K562 (cell line): ENCODE measurements around the gene PITHD1. TPM values are rescaled to one million over a fixed set of nuclear protein-coding genes. Genes with fewer than 3 reads are reported as not detected.

Source experiments
- ARID1B ChIP-seq: fragments of 450-650 bp; IDR thresholded peaks from 2 replicates; pipeline ENCODE4 v1.6.1; 2016; ENCODE audit warnings: antibody characterized with exemption, mild to moderate bottlenecking, inconsistent platforms
- CHAMP1 ChIP-seq: fragments of 450-650 bp; IDR thresholded peaks from 2 replicates; pipeline ENCODE4 v1.6.1; 2016; ENCODE audit warnings: mild to moderate bottlenecking
- CHD4 ChIP-seq: fragments of 200-600 bp; sonication (generic); IDR thresholded peaks from 3 replicates; pipeline ENCODE4 v1.6.1; 2012; ENCODE audit warnings: low read depth, mild to moderate bottlenecking, mixed read lengths, low read length, inconsistent platforms; ENCODE audit not compliant: insufficient read depth, insufficient replicate concordance, poor library complexity, severe bottlenecking
- DDX20 ChIP-seq: fragments of 450-650 bp; IDR thresholded peaks from 2 replicates; pipeline ENCODE4 v1.6.1; 2016; ENCODE audit warnings: missing genetic modification characterization, low read depth, mild to moderate bottlenecking, missing compliant biosample characterization, moderate library complexity
- JUND ChIP-seq, 2 experiments: IDR thresholded peaks; 2 replicates in 1 of 2; 3 replicates in 1 of 2; pipeline ENCODE4 v1.6.1; 2011; ENCODE audit warnings: borderline replicate concordance in 2 of 2, low read depth in 2 of 2, low read length in 2 of 2, improper control_type of control experiment in 1 of 2, missing biosample characterization in 1 of 2, missing genetic modification characterization in 1 of 2, missing genetic modification reagents in 1 of 2
- KAT2B ChIP-seq: IDR thresholded peaks from one replicate; pipeline ENCODE4 v1.6.1; 2012; ENCODE audit warnings: low read depth, mild to moderate bottlenecking, control low read depth, inconsistent platforms, low read length, moderate library complexity
- KHSRP ChIP-seq: fragments of 450-650 bp; IDR thresholded peaks from 2 replicates; pipeline ENCODE4 v1.6.1; 2017
- LARP7 ChIP-seq: fragments of 450-650 bp; IDR thresholded peaks from 2 replicates; pipeline ENCODE4 v1.6.1; 2016
- MAFF ChIP-seq: IDR thresholded peaks from 2 replicates; pipeline ENCODE4 v1.6.1; 2012; ENCODE audit warnings: low read length, improper control_type of control experiment
- TBP ChIP-seq: optimal IDR thresholded peaks from 2 replicates; pipeline ENCODE3; 2011; ENCODE audit warnings: low read depth, low read length, improper control_type of control experiment
- ZBTB12 ChIP-seq: fragments of 250-450 bp; sonication (Bioruptor Pico); IDR thresholded peaks from 2 replicates; pipeline ENCODE4 v1.4.0; 2020
- ZFX ChIP-seq: sonication (generic); formaldehyde crosslinking; IDR thresholded peaks from 2 replicates; pipeline ENCODE4 v1.8.0; 2022; ENCODE audit warnings: mild to moderate bottlenecking, missing genetic modification reagents, moderate library complexity
- ZNF407 ChIP-seq: fragments of 450-650 bp; IDR thresholded peaks from 2 replicates; pipeline ENCODE4 v1.6.1; 2016; ENCODE audit warnings: low read depth
- polyA plus RNA-seq, 8 experiments: library from polyadenylated mRNA; depleted of rRNA in 4 of 8; stranded (reverse) in 5 of 8; unstranded in 3 of 8; fragments of >200 nt; fragmentation: Nextera tagmentation in 2 of 8; fragmentation: Illumina TruSeq in 1 of 8; extraction: Ambion mirVana in 2 of 8; extraction: Trizol in 1 of 8; gene quantifications; 2 replicates each; pipeline versions ENCODE4 v1.2.1 to v1.2.3, GENCODE V29; 2011 to 2014; ENCODE audit warnings: inconsistent platforms in 1 of 8, missing spikeins in 1 of 8
- total RNA-seq, 7 experiments: library from RNA; depleted of rRNA in 6 of 7; stranded (reverse); fragments of >200 nt in 6 of 7; fragmentation: Illumina TruSeq in 2 of 7; extraction: Trizol in 2 of 7; gene quantifications; 2 replicates each; pipeline versions ENCODE4 v1.2.1 to v1.2.3, GENCODE V29; 2011 to 2021; ENCODE audit warnings: low replicate concordance in 1 of 7

PITHD1 gene
- total and polyA plus RNA-seq, 9 of the 15 experiments (the other 6 are each of a cell fraction or from before 2014, with no cell fraction given), result 46.5 to 175 (median 149) TPM

DNA sequence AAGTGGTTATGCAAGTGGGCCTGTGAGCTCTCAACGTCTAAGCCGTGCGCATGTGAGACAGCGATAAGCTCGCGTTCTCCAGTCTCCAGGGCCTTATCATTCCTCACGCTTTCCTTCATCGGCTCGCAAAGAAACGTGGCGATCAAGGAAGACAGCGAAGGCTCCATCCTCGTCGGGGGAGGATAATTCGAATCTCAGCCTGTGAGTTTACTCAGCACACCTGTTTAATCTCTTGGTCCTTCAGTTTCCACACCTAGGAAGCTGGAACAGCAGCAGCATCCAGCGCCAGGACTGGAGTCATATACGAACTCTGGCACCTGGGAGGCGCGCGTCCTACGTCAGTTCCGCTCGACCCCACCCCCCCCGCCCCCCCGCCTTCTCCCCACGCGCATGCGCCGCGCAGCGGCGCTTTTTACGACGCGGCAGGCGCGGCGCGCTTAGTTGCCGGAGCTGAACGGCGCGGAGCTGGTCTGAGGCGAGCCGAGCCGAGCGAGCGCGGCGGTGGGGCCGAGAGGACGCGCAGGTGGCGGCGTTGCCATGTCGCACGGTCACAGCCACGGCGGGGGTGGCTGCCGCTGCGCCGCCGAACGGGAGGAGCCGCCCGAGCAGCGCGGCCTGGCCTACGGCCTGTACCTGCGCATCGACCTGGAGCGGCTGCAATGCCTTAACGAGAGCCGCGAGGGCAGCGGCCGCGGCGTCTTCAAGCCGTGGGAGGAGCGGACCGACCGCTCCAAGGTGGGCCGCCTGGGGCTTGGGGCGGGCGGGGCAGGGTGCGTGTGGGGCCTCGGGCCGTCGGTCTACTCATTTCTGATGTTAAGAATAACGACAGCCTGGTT lies at the start of gene PITHD1 (continued):
- peak; percentile 73 for TF ChIP-seq ZBTB12 (CRISPR knock-in tag)
- TF ChIP-seq LARP7, result no peak
- TF ChIP-seq CHAMP1, result peak; percentile 8; the same call in 1 of the 2 replicates
- TF ChIP-seq ZFX, result peak; percentile 97
- no peak for TF ChIP-seq KHSRP
- no peak for TF ChIP-seq KAT2B
- peak; percentile 97 for TF ChIP-seq ARID1B
- TF ChIP-seq DDX20 (tag), result no peak
- TF ChIP-seq ZNF407, result no peak
- TF ChIP-seq MAFF, result no peak
- no peak for TF ChIP-seq CHD4
- TF ChIP-seq TBP, result peak; percentile 77
- peak; percentile 83 for TF ChIP-seq JUND (IDR thresholded peaks at IDR 0.05; ENCODE audit: borderline replicate concordance, low read depth, low read length)
- peak; percentile 74; the same call in 2 of the 3 replicates for TF ChIP-seq JUND (tag; IDR thresholded peaks at IDR 0.05; ENCODE audit: borderline replicate concordance, low read depth, low read length)
